ENCODE data around the gene GRM8.

Gene GRM8

GRCh38 chr7:126803990-126804389 lies 448.8 kb downstream of the GRM8 start:
- DNase-seq, result no peak

- DNase-seq, result peak; percentile 79
Measured at GRCh38 chr7:126803060-126803665, 449.6 kb downstream of the GRM8 start.

GRCh38 chr7:126801733-126802132 lies 451.0 kb downstream of the GRM8 start:
- DNase-seq, result no peak

GRCh38 chr7:126799541-126799940 lies 453.2 kb downstream of the GRM8 start:
- DNase-seq, result no peak

- DNase-seq, result no peak
Measured at GRCh38 chr7:126792521-126792920, 460.2 kb downstream of the GRM8 start.

- no peak for DNase-seq
Measured at GRCh38 chr7:126791306-126791705, 461.4 kb downstream of the GRM8 start.

- DNase-seq, result peak; percentile 5
Measured at GRCh38 chr7:126790763-126791162, 462.0 kb downstream of the GRM8 start.

- DNase-seq, result no peak
Measured at GRCh38 chr7:126783613-126784012, 469.1 kb downstream of the GRM8 start.

GRCh38 chr7:126780993-126781392 lies 471.7 kb downstream of the GRM8 start:
- DNase-seq, result no peak

- no peak for DNase-seq
Measured at GRCh38 chr7:126778101-126778500, 474.6 kb downstream of the GRM8 start.

- no peak for DNase-seq
Measured at GRCh38 chr7:126776498-126776897, 476.2 kb downstream of the GRM8 start.

- no peak for DNase-seq
Measured at GRCh38 chr7:126774077-126774476, 478.7 kb downstream of the GRM8 start.

- DNase-seq, result no peak
Measured at GRCh38 chr7:126768836-126769235, 483.9 kb downstream of the GRM8 start.

- no peak for DNase-seq
Measured at GRCh38 chr7:126760914-126761577, 491.7 kb downstream of the GRM8 start.

- DNase-seq, result no peak
Measured at GRCh38 chr7:126755381-126755780, 497.4 kb downstream of the GRM8 start.

- no peak for DNase-seq
Measured at GRCh38 chr7:126750207-126750911, 502.4 kb downstream of the GRM8 start.

- DNase-seq, result no peak
Measured at GRCh38 chr7:126728967-126729366, 523.8 kb downstream of the GRM8 start.

GRCh38 chr7:126727930-126728391 lies 524.8 kb downstream of the GRM8 start:
- peak; percentile 1 for DNase-seq

- no peak for DNase-seq
Measured at GRCh38 chr7:126723966-126724544, 528.7 kb downstream of the GRM8 start.

- DNase-seq, result no peak
Measured at GRCh38 chr7:126720232-126720631, 532.5 kb downstream of the GRM8 start.

- no peak for DNase-seq
Measured at GRCh38 chr7:126718419-126718818, 534.3 kb downstream of the GRM8 start.

GRCh38 chr7:126716321-126716720 lies 536.4 kb downstream of the GRM8 start:
- DNase-seq, result no peak

GRCh38 chr7:126715076-126715475 lies 537.7 kb downstream of the GRM8 start:
- DNase-seq, result no peak

Data from hematopoietic multipotent progenitor cell treated with erythropoietin and hydrocortisone succinate and interleukin-3 and kit ligand, for 6 days (in vitro differentiated cells).